Sigmoid colon (tissue), 7 donors: Measurements from ENCODE around the gene RASAL2. TPM values are rescaled to one million over a fixed set of nuclear protein-coding genes. Genes with fewer than 3 reads are reported as not detected.
"Not testable (repeated sequence)": the region's sequence is repeated elsewhere in the genome, so short reads cannot be mapped to it uniquely, and the experiment has no call there.

Experiments used
- DNase-seq: peaks from one replicate; pipeline ENCODE4 v3.0.0-alpha.2; 2019
- H3K27ac ChIP-seq, 4 donors: fragments of 200-600 bp; sonication (generic); one replicate each; pipeline ENCODE4 v1.5.1; 2016 to 2019; ENCODE audit warnings: mild to moderate bottlenecking in 1 of 4
- H3K27me3 ChIP-seq, 3 donors: fragments of 200-600 bp; sonication (generic); one replicate each; pipeline ENCODE4 v1.5.1; 2019; ENCODE audit warnings: mild to moderate bottlenecking in 1 of 3
- H3K36me3 ChIP-seq, 4 donors: fragments of 200-600 bp; sonication (generic); one replicate each; pipeline ENCODE4 v1.5.1; 2016 to 2019
- H3K4me1 ChIP-seq, 4 donors: fragments of 200-600 bp; sonication (generic); one replicate each; pipeline ENCODE4 v1.5.1; 2017 to 2019
- H3K4me3 ChIP-seq, 4 donors: fragments of 200-600 bp; sonication (generic); one replicate each; pipeline ENCODE4 v1.5.1; 2017 to 2019; ENCODE audit warnings: mild to moderate bottlenecking in 2 of 4, moderate library complexity in 1 of 4
- H3K9me3 ChIP-seq, 4 donors: fragments of 200-600 bp in 3 of 4; sonication (generic) in 3 of 4; one replicate each; pipeline versions ENCODE4 v1.5.1 to v1.6.1; 2013 to 2019
- CTCF ChIP-seq, 4 experiments: fragments of 450-650 bp in 3 of 4; fragments of 200-600 bp in 1 of 4; IDR thresholded peaks; one replicate each; pipeline ENCODE4 v1.5.1; 2016 to 2019; ENCODE audit warnings: antibody characterized with exemption in 4 of 4, mild to moderate bottlenecking in 3 of 4, moderate library complexity in 2 of 4
- EP300 ChIP-seq, 4 donors: sonication (generic); formaldehyde crosslinking; IDR thresholded peaks; one replicate each; pipeline ENCODE4 v1.6.1; 2017; ENCODE audit warnings: antibody characterized with exemption in 4 of 4
- POLR2A ChIP-seq, 2 donors: fragments of 450-650 bp; IDR thresholded peaks; one replicate each; pipeline ENCODE4 v1.6.1; 2016; ENCODE audit warnings: antibody characterized with exemption in 2 of 2, mild to moderate bottlenecking in 2 of 2, moderate library complexity in 2 of 2
- POLR2AphosphoS5 ChIP-seq, 4 donors: sonication (generic); formaldehyde crosslinking; IDR thresholded peaks; one replicate each; pipeline ENCODE4 v1.6.1; 2017; ENCODE audit warnings: antibody characterized with exemption in 4 of 4
- WGBS, 2 donors: extraction: QIAGEN DNeasy Blood & Tissue Kit; methylation state at CpG; one replicate each; pipeline ENCODE4 v1.1.7; 2013; 5-methylcytosine and 5-hydroxymethylcytosine counted together
- intact Hi-C: fragments of 100-400 bp; cut with DNase I; formaldehyde crosslinking; loops from one replicate; pipeline ENCODE4 v1.15.1; 2023
- polyA plus RNA-seq, 3 donors: library from polyadenylated mRNA; stranded (reverse); fragments of 200-250 nt; gene quantifications; one replicate each; pipeline ENCODE4 v1.2.3, GENCODE V29; 2013
- total RNA-seq, 4 donors: library from RNA; depleted of rRNA; stranded (reverse); fragments of >200 nt; gene quantifications; one replicate each; pipeline ENCODE4 v1.1.0, GENCODE V29; 2016
- donor health status: healthy with polysubstance abuse.
- donor health status: Bipolar disorder and iron deficiency.
- donor health status: healthy.

Gene RASAL2
- total and polyA plus RNA-seq, 7 donors: 0.92 to 25.5 (median 11.1) TPM

GRCh38 chr1:178500936-178501554 lies 407.1 kb downstream of the RASAL2 start:
- Histone ChIP-seq H3K4me3 (no peak overlapping the region), H3K27ac (no peak overlapping the region), H3K9me3 (no peaks in the 10 kb centered on the region), H3K4me1 (no peaks in the 10 kb centered on the region), H3K27me3 (no peaks in the 10 kb centered on the region), H3K36me3 (no peaks in the 10 kb centered on the region)
- no peak for DNase-seq
- TF ChIP-seq CTCF (IDR thresholded peaks at IDR 0.05) (no peak), POLR2AphosphoS5 (IDR thresholded peaks at IDR 0.05) (no peak), EP300 (IDR thresholded peaks at IDR 0.05) (no peak), POLR2A (IDR thresholded peaks at IDR 0.05) (no peak)
- 93 to 94% methylated on average over 10 of the region's 10 CpGs for WGBS, 2 donors
- intact Hi-C loops: loop anchor here (2.0 kb wide), 1 partner anchor 190 kb away; no protein-coding TSS in a partner anchor

DNA sequence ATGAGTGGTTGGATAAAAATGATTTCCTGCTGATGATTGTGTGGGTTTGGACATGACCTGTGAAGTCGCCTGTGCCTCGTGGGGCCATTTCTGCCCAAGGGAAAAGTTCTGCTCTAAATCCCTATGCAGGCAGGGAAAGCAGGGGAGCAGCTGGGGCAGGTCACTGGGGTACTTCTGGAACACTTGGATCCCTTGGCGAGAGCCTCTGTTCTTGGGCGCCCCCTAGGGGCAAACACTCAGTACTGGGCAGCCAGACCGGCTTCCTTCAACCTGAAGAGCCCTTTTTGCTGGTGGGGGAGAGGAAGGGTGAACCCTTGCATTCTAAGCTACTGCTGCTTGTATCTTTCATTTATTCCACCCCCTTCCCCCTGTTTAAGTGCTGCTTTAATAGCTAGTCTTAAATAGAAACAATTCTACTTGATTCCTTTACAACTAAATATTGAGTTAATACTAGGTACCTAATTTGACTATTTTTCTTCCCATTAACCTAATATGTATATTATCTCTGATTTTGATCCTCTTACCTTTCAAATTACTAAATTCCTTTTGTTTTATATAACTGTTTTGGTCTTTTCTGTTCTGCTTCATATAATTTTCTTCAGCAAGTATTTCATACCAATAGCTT lies 407.9 kb downstream of the RASAL2 start:
- Histone ChIP-seq H3K4me3 (no peak overlapping the region), H3K27me3 (no peaks in the 10 kb centered on the region), H3K9me3 (no peaks in the 10 kb centered on the region), H3K27ac (no peak overlapping the region), H3K4me1 (no peaks in the 10 kb centered on the region), H3K36me3 (no peaks in the 10 kb centered on the region)
- peak; percentile 75 for DNase-seq
- 21 to 30% methylated on average over 5 of the region's 5 CpGs for WGBS, 2 donors
- intact Hi-C loops: loop anchor here (2.0 kb wide), 1 partner anchor 191 kb away; no protein-coding TSS in a partner anchor
- TF ChIP-seq POLR2A (IDR thresholded peaks at IDR 0.05): no peak
- no peak for TF ChIP-seq EP300 (IDR thresholded peaks at IDR 0.05)
- no peak for TF ChIP-seq POLR2AphosphoS5 (IDR thresholded peaks at IDR 0.05)
- TF ChIP-seq CTCF (IDR thresholded peaks at IDR 0.05): peak; percentile 38 to 79 (median 62)

DNA sequence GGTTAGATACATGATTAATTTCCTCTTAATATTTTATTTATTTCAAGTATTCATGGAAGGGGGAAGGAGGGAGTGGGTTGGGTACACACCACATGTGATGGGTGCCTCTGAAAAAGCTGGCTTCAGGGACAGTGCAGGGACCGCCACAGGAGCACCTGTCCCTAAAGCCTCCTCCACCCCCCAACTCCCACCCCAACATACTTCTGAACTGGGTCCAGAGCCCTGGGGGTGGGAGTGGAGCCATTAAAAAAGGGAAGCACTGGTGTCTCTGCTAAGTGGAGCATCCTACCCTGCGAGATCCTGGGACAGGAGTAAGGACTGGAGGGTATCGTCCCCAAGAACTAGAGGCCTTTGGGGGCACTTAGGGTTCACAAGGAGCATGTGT lies 408.4 kb downstream of the RASAL2 start:
- no peaks in the 10 kb centered on the region for H3K36me3 ChIP-seq
- intact Hi-C loops: no loop called here
- 93 to 95% methylated on average over 3 of the region's 3 CpGs for WGBS, 2 donors
- H3K9me3 ChIP-seq: no peaks in the 10 kb centered on the region
- H3K4me1 ChIP-seq: no peaks in the 10 kb centered on the region
- TF ChIP-seq POLR2A (IDR thresholded peaks at IDR 0.05) (no peak), CTCF (IDR thresholded peaks at IDR 0.05) (no peak)
- H3K27ac ChIP-seq: no peak overlapping the region
- no peaks in the 10 kb centered on the region for H3K27me3 ChIP-seq
- no peak for DNase-seq
- no peak overlapping the region for H3K4me3 ChIP-seq

GRCh38 chr1:178502856-178503255 lies 409.0 kb downstream of the RASAL2 start:
- intact Hi-C loops: no loop called here
- Histone ChIP-seq H3K27me3 (no peaks in the 10 kb centered on the region), H3K9me3 (no peaks in the 10 kb centered on the region), H3K36me3 (no peaks in the 10 kb centered on the region), H3K4me3 (no peak overlapping the region), H3K4me1 (no peaks in the 10 kb centered on the region), H3K27ac (no peak overlapping the region)
- 93 to 95% methylated on average over 5 of the region's 5 CpGs for WGBS, 2 donors
- TF ChIP-seq EP300 (IDR thresholded peaks at IDR 0.05): no peak
- no peak for TF ChIP-seq POLR2AphosphoS5 (IDR thresholded peaks at IDR 0.05)
- no peak for TF ChIP-seq POLR2A (IDR thresholded peaks at IDR 0.05)
- no peak for TF ChIP-seq CTCF (IDR thresholded peaks at IDR 0.05)
- no peak for DNase-seq

DNA sequence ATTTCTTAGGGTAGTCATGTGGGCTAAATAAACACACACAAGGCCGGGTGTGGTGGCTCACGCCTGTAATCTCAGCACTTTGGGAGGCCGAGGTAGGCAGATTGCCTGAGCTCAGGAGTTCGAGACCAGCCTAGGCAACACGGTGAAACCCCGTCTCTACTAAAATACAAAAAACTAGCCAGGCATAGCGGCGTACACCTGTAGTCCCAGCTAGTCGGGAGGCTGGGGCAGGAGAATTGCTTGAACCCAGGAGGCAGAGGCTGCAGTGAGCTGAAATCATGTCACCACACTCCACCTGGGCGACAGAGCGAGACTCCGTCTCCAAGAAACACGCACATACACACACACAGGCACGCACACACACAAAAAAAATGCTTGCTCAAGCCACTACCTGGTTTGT lies 409.4 kb downstream of the RASAL2 start:
- DNase-seq, H3K27ac ChIP-seq, H3K4me3 ChIP-seq, H3K4me1 ChIP-seq, intact Hi-C loops, H3K9me3 ChIP-seq, H3K27me3 ChIP-seq, H3K36me3 ChIP-seq: not testable (repeated sequence)
- WGBS, 2 donors: 92 to 95% methylated on average over 14 of the region's 14 CpGs
